ENCODE measurements around the gene CARD19.

- TF ChIP-seq CTCF (IDR thresholded peaks at IDR 0.05 in 4 of 5, conservative IDR thresholded peaks at IDR 0.05 in 1 of 5) (no peak), POLR2A (IDR thresholded peaks at IDR 0.05) (no peak)
Observed at GRCh38 chr9:93091056-93091452, 5.0 kb upstream of the CARD19 start.

All from gastrocnemius medialis (tissue), 4 donors.